ENCODE measurements around the gene IQCH. TPM values are rescaled to one million over a fixed set of nuclear protein-coding genes. Genes with fewer than 3 reads are reported as not detected.

Gene IQCH
- total RNA-seq, 1 experiment from 2014 or later, result 2.4 TPM

DNA sequence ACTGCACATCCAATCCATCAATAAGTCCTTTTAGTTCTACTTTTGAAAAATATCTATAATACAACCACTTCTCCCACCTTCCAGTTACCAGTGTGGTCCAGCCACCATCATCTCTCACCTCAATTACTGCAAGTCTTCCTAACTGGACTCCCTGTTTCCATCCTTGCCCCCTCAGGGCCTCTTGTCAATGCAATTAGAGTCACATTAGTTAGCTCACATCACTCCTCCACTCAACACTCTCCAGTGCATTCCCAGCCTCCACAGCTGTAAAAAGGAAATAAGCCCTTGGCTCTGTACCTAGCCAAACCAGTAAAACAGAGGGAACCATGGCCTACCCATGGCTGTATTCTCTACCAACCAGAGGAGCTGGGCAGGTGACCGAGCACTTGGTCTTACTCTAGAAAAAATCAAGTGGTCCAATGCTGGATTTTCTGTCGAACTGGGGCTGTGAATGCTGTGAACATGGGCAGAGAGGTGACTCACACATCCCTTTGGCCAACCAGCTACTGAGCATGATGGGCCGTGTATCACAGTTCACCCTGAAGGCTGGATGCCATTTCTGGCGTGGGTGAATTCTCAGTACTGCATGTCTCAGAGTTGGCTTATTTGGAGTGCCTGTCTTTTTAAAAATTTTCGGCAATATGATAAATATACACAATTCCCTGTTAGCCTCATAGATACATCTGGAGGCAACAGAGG is 203.9 kb downstream of the IQCH start:
- POLR2A ChIA-PET, result no interaction called here
- Mint-ChIP-seq H3K27ac (ENCODE audit: unreplicated experiment) (no peak overlapping the region), H3K4me1 (ENCODE audit: low read depth, unreplicated experiment) (no peaks in the 10 kb centered on the region), H3K9me3 (ENCODE audit: unreplicated experiment) (no peaks in the 10 kb centered on the region), H3K4me3 (ENCODE audit: unreplicated experiment) (no peak overlapping the region), H3K36me3 (ENCODE audit: insufficient read depth, unreplicated experiment) (no peaks in the 10 kb centered on the region), H3K27me3 (ENCODE audit: insufficient read depth, unreplicated experiment) (no peaks in the 10 kb centered on the region)
- intact Hi-C loops (cut with micrococcal nuclease; ENCODE audit: unreplicated experiment), result no loop called here
- TF ChIP-seq CTCF (IDR thresholded peaks at IDR 0.05; ENCODE audit: insufficient read depth in 1 of 2, low read depth in 1 of 2, low read length in 1 of 2, severe bottlenecking in 1 of 2, unreplicated experiment in 1 of 2), result no peak
- DNase-seq, result no peak
- H3K4me3 ChIP-seq (ENCODE audit: low read depth, low read length), result no peak overlapping the region
- H3K4me1 ChIP-seq, result no peaks in the 10 kb centered on the region
- CTCF ChIA-PET, result interaction anchor here (1.3 kb wide), 1 partner anchor 62 kb away, joined by 5 read pairs; the partner anchor contains the start of gene C15orf61
- no peaks in the 10 kb centered on the region for H3K36me3 ChIP-seq (ENCODE audit: control insufficient read depth, insufficient read depth, low read length)
- no peaks in the 10 kb centered on the region for H3K27me3 ChIP-seq (replicated peaks; ENCODE audit: control insufficient read depth, insufficient read depth, low read length)
- BruUV-seq (replicated peaks), result no TSS peak
- H3K9me3 ChIP-seq, result no peaks in the 10 kb centered on the region

- CTCF ChIA-PET, result no interaction called here
- intact Hi-C loops (cut with micrococcal nuclease; ENCODE audit: unreplicated experiment), result no loop called here
- no peaks in the 10 kb centered on the region for H3K36me3 Mint-ChIP-seq (ENCODE audit: insufficient read depth, unreplicated experiment)
- H3K4me1 ChIP-seq, result no peaks in the 10 kb centered on the region
- H3K27ac Mint-ChIP-seq (ENCODE audit: unreplicated experiment), result no peak overlapping the region
- H3K4me3 Mint-ChIP-seq (ENCODE audit: unreplicated experiment), result no peak overlapping the region
- no peaks in the 10 kb centered on the region for H3K27me3 Mint-ChIP-seq (ENCODE audit: insufficient read depth, unreplicated experiment)
- H3K9me3 Mint-ChIP-seq (ENCODE audit: unreplicated experiment), result no peaks in the 10 kb centered on the region
- POLR2A ChIA-PET, result no interaction called here
- BruUV-seq (replicated peaks), result no TSS peak
- no peak for DNase-seq
- H3K9me3 ChIP-seq, result no peaks in the 10 kb centered on the region
- no peak overlapping the region for H3K4me3 ChIP-seq (ENCODE audit: low read depth, low read length)
- TF ChIP-seq CTCF (IDR thresholded peaks at IDR 0.05; ENCODE audit: insufficient read depth in 1 of 2, low read depth in 1 of 2, low read length in 1 of 2, severe bottlenecking in 1 of 2, unreplicated experiment in 1 of 2), result no peak
- H3K36me3 ChIP-seq (ENCODE audit: control insufficient read depth, insufficient read depth, low read length), result no peaks in the 10 kb centered on the region
- H3K4me1 Mint-ChIP-seq (ENCODE audit: low read depth, unreplicated experiment), result no peaks in the 10 kb centered on the region
- H3K27me3 ChIP-seq (replicated peaks; ENCODE audit: control insufficient read depth, insufficient read depth, low read length), result no peaks in the 10 kb centered on the region
Measured at GRCh38 chr15:67460521-67460920, 205.9 kb downstream of the IQCH start.

GRCh38 chr15:67461735-67462134 is 207.1 kb downstream of the IQCH start:
- intact Hi-C loops (cut with micrococcal nuclease; ENCODE audit: unreplicated experiment), result no loop called here
- Mint-ChIP-seq H3K27me3 (ENCODE audit: insufficient read depth, unreplicated experiment) (no peaks in the 10 kb centered on the region), H3K4me3 (ENCODE audit: unreplicated experiment) (no peak overlapping the region), H3K9me3 (ENCODE audit: unreplicated experiment) (no peaks in the 10 kb centered on the region), H3K27ac (ENCODE audit: unreplicated experiment) (no peak overlapping the region), H3K4me1 (ENCODE audit: low read depth, unreplicated experiment) (no peaks in the 10 kb centered on the region), H3K36me3 (ENCODE audit: insufficient read depth, unreplicated experiment) (no peaks in the 10 kb centered on the region)
- Histone ChIP-seq H3K36me3 (ENCODE audit: control insufficient read depth, insufficient read depth, low read length) (no peaks in the 10 kb centered on the region), H3K4me1 (no peaks in the 10 kb centered on the region), H3K9me3 (no peaks in the 10 kb centered on the region), H3K27me3 (replicated peaks; ENCODE audit: control insufficient read depth, insufficient read depth, low read length) (no peaks in the 10 kb centered on the region), H3K4me3 (ENCODE audit: low read depth, low read length) (no peak overlapping the region)
- CTCF ChIA-PET, result no interaction called here
- no peak for TF ChIP-seq CTCF (IDR thresholded peaks at IDR 0.05; ENCODE audit: insufficient read depth in 1 of 2, low read depth in 1 of 2, low read length in 1 of 2, severe bottlenecking in 1 of 2, unreplicated experiment in 1 of 2)
- no peak for DNase-seq
- POLR2A ChIA-PET, result no interaction called here
- BruUV-seq (replicated peaks), result no TSS peak
